Smooth muscle cell (in vitro differentiated cells): Measurements from ENCODE around the gene TSPAN13. TPM values are rescaled to one million over a fixed set of nuclear protein-coding genes. Genes with fewer than 3 reads are reported as not detected.

Experiments used
- DNase-seq: peaks from one replicate; lab custom pipeline; 2025; ENCODE audit not compliant: unreplicated experiment; lab: John Stamatoyannopoulos, UW
- H2AFZ ChIP-seq: fragments of 200-600 bp; sonication (generic); 2 replicates; pipeline ENCODE4 v1.6.0; 2016; ENCODE audit warnings: antibody characterized with exemption, low read depth, mild to moderate bottlenecking
- H3F3A ChIP-seq: fragments of 200-600 bp; sonication (generic); 2 replicates; pipeline ENCODE4 v1.6.0; 2017; ENCODE audit warnings: antibody characterized with exemption, low read depth
- H3K27ac ChIP-seq: fragments of 200-600 bp; sonication (generic); 2 replicates; pipeline ENCODE4 v1.5.1; 2016; ENCODE audit warnings: low read depth, mild to moderate bottlenecking
- H3K27me3 ChIP-seq: fragments of 200-600 bp; sonication (generic); 2 replicates; pipeline ENCODE4 v1.6.1; 2016; ENCODE audit warnings: low read depth, mild to moderate bottlenecking
- H3K36me3 ChIP-seq: fragments of 200-600 bp; sonication (generic); 2 replicates; pipeline ENCODE4 v1.5.1; 2016; ENCODE audit warnings: low read depth
- H3K4me1 ChIP-seq: fragments of 200-600 bp; sonication (generic); 2 replicates; pipeline ENCODE4 v1.5.1; 2016; ENCODE audit warnings: low read depth
- H3K4me2 ChIP-seq: fragments of 200-600 bp; sonication (generic); 2 replicates; pipeline ENCODE4 v1.6.0; 2016; ENCODE audit warnings: mild to moderate bottlenecking
- H3K4me3 ChIP-seq: fragments of 200-600 bp; sonication (generic); 2 replicates; pipeline ENCODE4 v1.5.1; 2016; ENCODE audit warnings: mild to moderate bottlenecking
- H3K79me2 ChIP-seq: fragments of 200-600 bp; sonication (generic); 2 replicates; pipeline ENCODE4 v1.6.0; 2016; ENCODE audit warnings: low read depth, mild to moderate bottlenecking
- H3K9ac ChIP-seq: fragments of 200-600 bp; sonication (generic); 2 replicates; pipeline ENCODE4 v1.6.0; 2016; ENCODE audit warnings: low read depth
- H3K9me3 ChIP-seq: fragments of 200-600 bp; sonication (generic); replicated peaks from 2 replicates; pipeline ENCODE4 v1.5.1; 2016; ENCODE audit warnings: low read depth
- H4K20me1 ChIP-seq: fragments of 200-600 bp; sonication (generic); 2 replicates; pipeline ENCODE4 v1.6.0; 2016; ENCODE audit warnings: low read depth
- WGBS: methylation state at CpG from one replicate; pipeline ENCODE4 v1.1.7; 2016; ENCODE audit warnings: low lambda C conversion rate; 5-methylcytosine and 5-hydroxymethylcytosine counted together
- polyA plus RNA-seq: library from polyadenylated mRNA; unstranded; fragments of >200 nt; fragmentation: Nextera tagmentation; extraction: Ambion mirVana; gene quantifications from 2 replicates; pipeline ENCODE4 v1.2.1, GENCODE V29; 2016
- total RNA-seq: library from RNA; depleted of rRNA; stranded (reverse); fragments of >200 nt; gene quantifications from 2 replicates; pipeline ENCODE4 v1.2.3, GENCODE V29; 2014
- TF ChIP-seq, protein P1 (sequence below): fragments of 200-600 bp; sonication (generic); IDR thresholded peaks from 2 replicates; pipeline ENCODE4 v1.5.1; 2017; ENCODE audit warnings: borderline replicate concordance, mild to moderate bottlenecking, antibody characterized with exemption; ENCODE audit not compliant: insufficient read depth, poor library complexity, severe bottlenecking

The TSPAN13 gene
- total and polyA plus RNA-seq, 2 experiments from 2014 or later, result 103 to 142 TPM

DNA sequence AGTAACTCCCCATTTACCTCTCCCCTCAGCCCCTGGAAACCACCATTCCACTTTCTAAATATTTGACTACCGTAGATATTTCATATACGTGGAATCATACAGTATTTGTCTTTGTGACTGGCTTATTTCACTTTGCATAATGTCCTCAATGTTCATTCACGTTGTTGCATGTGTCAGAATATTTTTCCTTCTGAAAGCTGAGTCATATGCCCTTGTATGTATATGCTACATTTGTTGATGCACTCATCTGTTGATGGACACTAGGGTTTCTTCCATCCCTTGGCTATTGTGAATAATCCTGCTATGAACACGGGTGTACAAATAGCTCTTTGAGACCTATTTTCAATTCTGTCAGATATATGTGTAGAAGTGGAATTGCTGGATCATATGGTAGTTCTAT lies 25.8 kb upstream of the TSPAN13 start:
- H2AFZ ChIP-seq, result no peak overlapping the region
- H3K27ac ChIP-seq, result no peak overlapping the region
- TF ChIP-seq, protein P1, sequence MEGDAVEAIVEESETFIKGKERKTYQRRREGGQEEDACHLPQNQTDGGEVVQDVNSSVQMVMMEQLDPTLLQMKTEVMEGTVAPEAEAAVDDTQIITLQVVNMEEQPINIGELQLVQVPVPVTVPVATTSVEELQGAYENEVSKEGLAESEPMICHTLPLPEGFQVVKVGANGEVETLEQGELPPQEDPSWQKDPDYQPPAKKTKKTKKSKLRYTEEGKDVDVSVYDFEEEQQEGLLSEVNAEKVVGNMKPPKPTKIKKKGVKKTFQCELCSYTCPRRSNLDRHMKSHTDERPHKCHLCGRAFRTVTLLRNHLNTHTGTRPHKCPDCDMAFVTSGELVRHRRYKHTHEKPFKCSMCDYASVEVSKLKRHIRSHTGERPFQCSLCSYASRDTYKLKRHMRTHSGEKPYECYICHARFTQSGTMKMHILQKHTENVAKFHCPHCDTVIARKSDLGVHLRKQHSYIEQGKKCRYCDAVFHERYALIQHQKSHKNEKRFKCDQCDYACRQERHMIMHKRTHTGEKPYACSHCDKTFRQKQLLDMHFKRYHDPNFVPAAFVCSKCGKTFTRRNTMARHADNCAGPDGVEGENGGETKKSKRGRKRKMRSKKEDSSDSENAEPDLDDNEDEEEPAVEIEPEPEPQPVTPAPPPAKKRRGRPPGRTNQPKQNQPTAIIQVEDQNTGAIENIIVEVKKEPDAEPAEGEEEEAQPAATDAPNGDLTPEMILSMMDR, result no peak
- H3K9me3 ChIP-seq, result no peaks in the 10 kb centered on the region
- no peaks in the 10 kb centered on the region for H3K79me2 ChIP-seq
- H3K4me1 ChIP-seq, result no peaks in the 10 kb centered on the region
- no peak overlapping the region for H3K4me3 ChIP-seq
- no peaks in the 10 kb centered on the region for H3K36me3 ChIP-seq
- no peak for DNase-seq
- no peaks in the 10 kb centered on the region for H4K20me1 ChIP-seq
- 91% methylated on average over 4 of the region's 4 CpGs for WGBS
- no peaks in the 10 kb centered on the region for H3F3A ChIP-seq
- no peak overlapping the region for H3K4me2 ChIP-seq
- no peak overlapping the region for H3K9ac ChIP-seq
- no peaks in the 10 kb centered on the region for H3K27me3 ChIP-seq

DNA sequence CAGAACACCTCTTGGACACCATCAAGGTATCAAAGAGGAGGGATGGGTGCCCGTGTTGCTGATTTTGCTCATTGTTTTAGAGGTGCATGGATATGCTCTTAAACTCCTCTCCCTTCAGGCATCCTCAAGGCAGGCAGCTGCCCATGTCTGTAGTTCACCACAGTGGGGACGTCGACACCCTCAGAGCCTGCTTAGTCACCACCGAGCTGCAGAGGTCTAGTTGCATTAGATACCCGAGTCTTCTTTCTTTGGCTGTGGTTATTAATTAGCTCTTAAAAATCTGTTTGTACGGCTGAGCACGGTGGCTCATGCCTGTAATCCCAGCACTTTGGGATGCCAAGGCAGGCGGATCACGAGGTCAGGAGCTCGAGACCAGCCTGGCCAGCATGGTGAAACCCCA lies 24.7 kb upstream of the TSPAN13 start:
- Histone ChIP-seq H3K9me3 (no peaks in the 10 kb centered on the region), H3K27me3 (no peaks in the 10 kb centered on the region), H4K20me1 (no peaks in the 10 kb centered on the region), H3K4me2 (no peak overlapping the region), H3K4me3 (no peak overlapping the region), H3K4me1 (no peaks in the 10 kb centered on the region), H3K27ac (no peak overlapping the region), H3K36me3 (no peaks in the 10 kb centered on the region), H3K9ac (no peak overlapping the region), H3F3A (no peaks in the 10 kb centered on the region), H2AFZ (no peak overlapping the region), H3K79me2 (no peaks in the 10 kb centered on the region)
- TF ChIP-seq, protein P1, result no peak
- 43% methylated on average over 10 of the region's 10 CpGs for WGBS
- no peak for DNase-seq

DNA sequence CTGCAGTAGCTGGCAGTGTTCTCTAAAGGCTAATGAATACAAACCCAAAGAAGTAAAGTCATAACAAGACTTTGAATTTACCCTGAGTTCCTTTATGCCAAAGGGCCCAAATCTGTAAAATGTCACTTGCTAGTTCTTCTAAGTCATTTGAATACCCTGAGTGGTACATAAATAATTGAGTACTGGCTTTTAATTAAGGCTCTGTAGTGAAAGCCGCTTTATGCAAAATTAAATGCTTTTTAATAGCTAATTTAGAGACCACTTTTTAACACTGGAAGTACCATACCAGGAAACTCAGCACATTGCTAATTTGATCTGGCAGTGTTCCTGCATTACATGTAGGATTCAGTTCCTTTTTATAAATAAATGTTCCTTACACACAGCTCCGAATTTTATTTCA lies 24.0 kb upstream of the TSPAN13 start:
- 95% methylated on average over 2 of the region's 2 CpGs for WGBS
- H3K27me3 ChIP-seq, result no peaks in the 10 kb centered on the region
- H2AFZ ChIP-seq, result no peak overlapping the region

DNA sequence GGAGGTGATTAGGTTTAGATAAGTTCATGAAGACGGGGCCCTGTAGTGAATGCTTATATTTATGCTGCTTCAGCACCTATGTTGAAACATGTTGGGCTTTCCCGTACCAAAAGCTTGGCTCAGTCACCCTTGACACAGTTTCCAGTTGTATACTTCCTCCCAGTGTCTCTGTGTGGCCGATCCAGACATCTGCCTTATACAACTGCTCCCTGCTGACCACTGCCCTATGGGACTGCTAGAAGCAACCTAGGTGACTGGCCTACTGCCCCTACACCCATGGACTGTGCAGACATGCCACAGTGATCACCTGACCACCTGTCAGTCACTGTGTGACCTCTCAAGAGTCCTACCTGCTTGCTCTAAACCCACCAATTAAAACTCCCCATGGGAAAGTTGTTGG lies 22.6 kb upstream of the TSPAN13 start:
- DNase-seq, result no peak
- Histone ChIP-seq H3K4me2 (no peak overlapping the region), H3K4me1 (peaks cover 9% of the 10 kb centered on the region), H3K27ac (no peak overlapping the region), H3K4me3 (no peak overlapping the region), H3K36me3 (no peaks in the 10 kb centered on the region), H3K9me3 (no peaks in the 10 kb centered on the region), H3F3A (no peaks in the 10 kb centered on the region), H3K9ac (no peak overlapping the region), H4K20me1 (no peaks in the 10 kb centered on the region), H3K27me3 (no peaks in the 10 kb centered on the region), H3K79me2 (no peaks in the 10 kb centered on the region), H2AFZ (no peak overlapping the region)
- TF ChIP-seq, protein P1, result no peak
- 72% methylated on average over 3 of the region's 3 CpGs for WGBS

More for the DNA sequence above, 24.0 kb upstream of the TSPAN13 start:
- Histone ChIP-seq H3F3A (no peaks in the 10 kb centered on the region), H3K4me2 (no peak overlapping the region), H3K79me2 (no peaks in the 10 kb centered on the region), H3K9ac (no peak overlapping the region), H4K20me1 (no peaks in the 10 kb centered on the region), H3K4me3 (no peak overlapping the region), H3K9me3 (no peaks in the 10 kb centered on the region), H3K27ac (no peak overlapping the region), H3K36me3 (no peaks in the 10 kb centered on the region), H3K4me1 (no peaks in the 10 kb centered on the region)
- DNase-seq, result no peak
- TF ChIP-seq, protein P1, result no peak
